BE2C (cell line): ENCODE measurements around the gene ASB10.

Source experiments
- DNase-seq: peaks from one replicate; pipeline ENCODE4 v3.0.0-alpha.2; 2020
- H3K27me3 ChIP-seq: fragments of 250-450 bp; sonication (Bioruptor Pico); 2 replicates; pipeline ENCODE4 v1.5.1; 2020; ENCODE audit warnings: mild to moderate bottlenecking
- H3K36me3 ChIP-seq: fragments of 250-450 bp; sonication (Bioruptor Pico); 2 replicates; pipeline ENCODE4 v1.5.1; 2020; ENCODE audit warnings: mild to moderate bottlenecking
- H3K4me1 ChIP-seq: fragments of 250-450 bp; sonication (Bioruptor Pico); 2 replicates; pipeline ENCODE4 v1.5.1; 2020
- H3K4me3 ChIP-seq: 2 replicates; pipeline ENCODE4 v1.5.1; 2011; ENCODE audit warnings: low read depth, low read length
- H3K9me3 ChIP-seq: fragments of 250-450 bp; sonication (Bioruptor Pico); 2 replicates; pipeline ENCODE4 v1.5.1; 2020
- TF ChIP-seq, protein P1 (sequence below): IDR thresholded peaks from 2 replicates; pipeline ENCODE4 v1.5.1; 2012; ENCODE audit warnings: mild to moderate bottlenecking, low read depth, low read length

Gene ASB10

DNA sequence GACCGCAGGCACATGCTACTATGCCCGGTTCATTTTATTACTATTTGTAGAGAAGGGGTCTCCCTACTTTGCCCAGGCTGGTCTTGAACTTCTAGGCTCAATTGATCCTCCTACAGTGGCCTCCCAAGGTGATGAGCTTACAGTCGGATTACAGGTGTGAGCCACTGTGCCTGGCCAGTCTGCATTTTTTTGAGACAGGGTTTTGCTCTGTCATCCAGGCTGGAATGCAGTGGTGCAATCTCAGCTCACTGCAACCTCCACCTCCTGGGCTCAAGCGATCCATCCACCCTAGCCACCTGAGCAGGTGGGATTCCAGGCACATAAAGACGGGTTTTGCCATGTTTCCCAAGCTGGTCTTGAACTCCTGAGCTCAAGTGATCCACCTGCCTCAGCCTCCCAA, 25.6 kb upstream of the ASB10 start:
- H3K4me3 ChIP-seq = no peak overlapping the region
- H3K36me3 ChIP-seq = peaks cover 49% of the 10 kb centered on the region
- no peaks in the 10 kb centered on the region for H3K4me1 ChIP-seq
- TF ChIP-seq, protein P1, sequence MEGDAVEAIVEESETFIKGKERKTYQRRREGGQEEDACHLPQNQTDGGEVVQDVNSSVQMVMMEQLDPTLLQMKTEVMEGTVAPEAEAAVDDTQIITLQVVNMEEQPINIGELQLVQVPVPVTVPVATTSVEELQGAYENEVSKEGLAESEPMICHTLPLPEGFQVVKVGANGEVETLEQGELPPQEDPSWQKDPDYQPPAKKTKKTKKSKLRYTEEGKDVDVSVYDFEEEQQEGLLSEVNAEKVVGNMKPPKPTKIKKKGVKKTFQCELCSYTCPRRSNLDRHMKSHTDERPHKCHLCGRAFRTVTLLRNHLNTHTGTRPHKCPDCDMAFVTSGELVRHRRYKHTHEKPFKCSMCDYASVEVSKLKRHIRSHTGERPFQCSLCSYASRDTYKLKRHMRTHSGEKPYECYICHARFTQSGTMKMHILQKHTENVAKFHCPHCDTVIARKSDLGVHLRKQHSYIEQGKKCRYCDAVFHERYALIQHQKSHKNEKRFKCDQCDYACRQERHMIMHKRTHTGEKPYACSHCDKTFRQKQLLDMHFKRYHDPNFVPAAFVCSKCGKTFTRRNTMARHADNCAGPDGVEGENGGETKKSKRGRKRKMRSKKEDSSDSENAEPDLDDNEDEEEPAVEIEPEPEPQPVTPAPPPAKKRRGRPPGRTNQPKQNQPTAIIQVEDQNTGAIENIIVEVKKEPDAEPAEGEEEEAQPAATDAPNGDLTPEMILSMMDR = no peak
- DNase-seq = no peak
- H3K9me3 ChIP-seq = no peaks in the 10 kb centered on the region
- H3K27me3 ChIP-seq = no peaks in the 10 kb centered on the region

DNA sequence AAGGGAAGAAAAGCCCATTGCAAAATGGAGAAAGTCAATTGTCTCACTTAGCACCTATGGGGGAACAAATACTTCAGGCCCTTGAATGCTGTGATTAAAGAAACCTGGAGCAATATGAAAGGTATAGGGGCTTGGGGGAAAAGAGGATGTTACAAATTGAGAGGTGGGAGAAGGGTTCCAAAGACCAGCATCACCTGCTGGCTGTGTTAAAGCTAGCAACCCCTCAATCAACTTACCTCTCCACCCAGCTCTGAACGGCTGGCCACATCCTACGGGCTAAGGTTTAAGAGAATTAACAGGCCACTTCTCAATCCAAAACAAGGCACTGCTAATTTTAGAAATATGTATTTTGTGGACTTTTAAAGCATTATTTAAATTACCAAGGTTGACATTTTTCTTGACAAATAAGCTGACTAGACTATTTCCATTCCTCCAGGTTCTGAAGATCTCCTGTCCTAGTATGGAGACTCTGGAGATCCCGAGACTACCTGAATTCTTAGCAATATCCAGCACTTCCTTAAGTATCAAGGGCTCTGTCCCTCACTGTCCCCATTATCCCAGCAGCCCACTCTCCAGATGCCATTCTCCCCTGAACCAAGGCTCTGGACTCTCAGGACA, 24.2 kb upstream of the ASB10 start:
- H3K9me3 ChIP-seq = no peaks in the 10 kb centered on the region
- TF ChIP-seq, protein P1 = no peak
- H3K36me3 ChIP-seq = peaks cover 37% of the 10 kb centered on the region
- no peak for DNase-seq
- no peaks in the 10 kb centered on the region; the same call in 1 of the 2 replicates for H3K4me1 ChIP-seq
- H3K27me3 ChIP-seq = peaks cover under 1% of the 10 kb centered on the region
- no peak overlapping the region for H3K4me3 ChIP-seq

DNA sequence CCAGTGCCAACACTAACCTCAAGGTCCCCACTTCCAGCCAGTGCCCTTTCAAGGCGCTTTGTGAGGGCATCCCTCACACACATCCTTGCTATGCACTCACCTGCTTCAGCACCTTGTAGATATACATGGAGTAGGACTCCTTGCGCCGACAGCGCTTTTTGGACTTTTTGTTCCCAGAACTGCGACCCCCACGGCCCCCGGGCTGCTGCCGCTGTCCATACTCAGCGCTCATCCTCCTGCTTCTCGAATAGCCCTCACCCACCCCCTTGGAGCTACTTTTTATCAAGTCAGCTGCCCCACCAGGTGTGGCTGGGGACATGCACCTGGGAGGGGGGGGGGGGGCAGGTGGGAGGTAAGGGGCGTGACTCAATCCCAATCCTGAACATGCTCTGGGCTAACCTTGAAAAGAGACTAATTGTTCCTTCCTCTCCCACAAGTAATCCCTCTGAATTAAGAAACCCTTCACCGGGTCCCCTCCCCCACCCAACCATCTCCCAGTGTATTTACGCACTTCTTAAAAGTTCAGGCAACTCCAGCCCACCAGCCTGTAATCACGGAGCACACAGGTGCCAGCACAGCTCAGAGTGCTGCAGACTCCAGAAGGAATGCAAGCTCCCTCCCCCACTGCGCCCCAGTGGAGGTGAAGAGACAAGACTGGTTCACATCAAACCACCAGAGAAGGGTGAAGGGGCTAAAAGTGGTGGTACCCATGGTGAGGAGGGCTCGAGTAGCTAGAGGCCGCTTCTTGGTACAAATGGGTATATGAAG, 23.2 kb upstream of the ASB10 start, which contains the start of gene H2BK1:
Gene H2BK1 (minus strand): TSS at position 402 of the 768 bp plus-strand sequence. CDS start 170 bp downstream, at position 232.
- peaks cover 28% of the 10 kb centered on the region for H3K36me3 ChIP-seq
- no peak for DNase-seq

DNA sequence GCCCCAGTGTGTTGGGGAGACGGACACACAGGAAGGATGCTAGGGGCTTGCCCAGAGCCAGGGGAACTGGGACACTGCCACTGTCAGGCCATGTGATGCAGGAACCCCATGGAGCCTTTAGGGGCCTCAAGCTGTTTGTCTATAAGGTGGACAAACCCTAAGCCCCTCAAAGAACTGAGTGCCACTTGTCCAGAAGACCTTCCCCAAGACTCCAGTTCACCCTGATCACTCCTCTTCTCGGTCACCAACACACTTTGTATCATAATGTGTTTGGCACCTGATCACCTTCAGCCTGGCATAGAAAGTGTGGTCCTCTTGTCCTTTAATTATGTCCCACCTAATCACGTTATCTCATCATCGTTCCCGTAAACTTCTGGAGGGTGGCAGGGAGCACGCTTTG, 22.5 kb upstream of the ASB10 start:
- DNase-seq = no peak
- TF ChIP-seq, protein P1 = no peak
- H3K36me3 ChIP-seq = peaks cover 21% of the 10 kb centered on the region
- H3K27me3 ChIP-seq = peaks cover 12% of the 10 kb centered on the region
- H3K9me3 ChIP-seq = no peaks in the 10 kb centered on the region
- H3K4me3 ChIP-seq = no peak overlapping the region
- no peaks in the 10 kb centered on the region; the same call in 1 of the 2 replicates for H3K4me1 ChIP-seq

More for the DNA sequence above, 23.2 kb upstream of the ASB10 start, which contains the start of gene H2BK1:
- H3K4me1 ChIP-seq = no peaks in the 10 kb centered on the region; the same call in 1 of the 2 replicates
- TF ChIP-seq, protein P1 = no peak
- peaks cover 8% of the 10 kb centered on the region for H3K27me3 ChIP-seq
- H3K4me3 ChIP-seq = no peak within 1 kb of the TSS
- no peaks in the 10 kb centered on the region for H3K9me3 ChIP-seq

DNA sequence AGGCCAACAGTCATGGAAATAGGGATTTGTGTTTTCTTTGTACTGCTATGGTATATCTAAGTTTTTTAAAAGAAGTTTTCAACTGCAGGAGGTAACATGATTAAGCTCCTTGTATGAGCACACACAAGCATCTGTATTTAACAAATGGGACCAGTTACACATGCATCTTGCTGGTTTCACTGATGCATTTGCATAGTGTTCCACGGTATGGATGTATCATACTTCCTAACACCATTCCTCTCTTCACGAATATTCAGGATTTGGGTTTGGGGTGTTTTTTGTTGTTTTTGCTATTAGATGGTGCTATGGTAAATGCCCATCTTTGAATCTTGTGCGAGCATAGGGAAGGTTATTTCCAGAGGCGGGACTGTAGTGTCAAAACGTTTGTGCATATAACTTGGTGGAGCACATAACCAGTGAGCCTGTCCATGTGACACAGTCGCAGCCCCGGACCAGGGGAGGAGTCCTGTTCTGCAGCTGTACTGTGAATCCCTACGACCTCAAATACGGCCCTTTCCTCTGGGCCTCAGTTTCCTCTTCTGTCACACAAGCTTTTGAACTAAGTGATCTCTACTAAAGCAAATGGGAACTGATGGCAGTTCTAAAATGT, 21.3 kb upstream of the ASB10 start:
- Histone ChIP-seq H3K27me3 (peaks cover 22% of the 10 kb centered on the region), H3K4me1 (no peaks in the 10 kb centered on the region; the same call in 1 of the 2 replicates), H3K9me3 (no peaks in the 10 kb centered on the region), H3K4me3 (no peak overlapping the region), H3K36me3 (peaks cover 8% of the 10 kb centered on the region)
- TF ChIP-seq, protein P1 = no peak
- DNase-seq = no peak
